BLaER1 treated with 17β-estradiol and CSF1 and Interleukin-3, amounts not matched to agents 10 nM and 100 nM (cell line): ENCODE results near the gene ACAD11.

Source experiments
- H3K27ac ChIP-seq, 11 experiments: shearing (Covaris generic); formaldehyde crosslinking; 2 replicates each; pipeline ENCODE4 v1.8.1; 2022
- H3K27me3 ChIP-seq, 11 experiments: shearing (Covaris generic); formaldehyde crosslinking; 2 replicates each; pipeline ENCODE4 v1.8.1; 2022
- H3K36me3 ChIP-seq, 11 experiments: shearing (Covaris generic); formaldehyde crosslinking; 2 replicates each; pipeline ENCODE4 v1.8.1; 2022
- H3K4me1 ChIP-seq, 10 experiments: shearing (Covaris generic); formaldehyde crosslinking; 2 replicates each; pipeline ENCODE4 v1.8.1; 2022
- H3K4me2 ChIP-seq, 11 experiments: shearing (Covaris generic); formaldehyde crosslinking; 2 replicates each; pipeline ENCODE4 v1.8.1; 2022
- H3K4me3 ChIP-seq, 10 experiments: shearing (Covaris generic); formaldehyde crosslinking; 2 replicates each; pipeline ENCODE4 v1.8.1; 2022
- H3K9ac ChIP-seq, 11 experiments: shearing (Covaris generic); formaldehyde crosslinking; 2 replicates each; pipeline ENCODE4 v1.8.1; 2022
- H3K9me3 ChIP-seq, 11 experiments: shearing (Covaris generic); formaldehyde crosslinking; replicated peaks in 1 of 11; 2 replicates each; pipeline ENCODE4 v1.8.1; 2022
- H4K20me1 ChIP-seq, 11 experiments: shearing (Covaris generic); formaldehyde crosslinking; 2 replicates each; pipeline ENCODE4 v1.8.1; 2022
- Cebpa-rat ChIP-seq, 11 experiments: shearing (Covaris generic); IDR thresholded peaks; 2 replicates each; pipeline ENCODE4 v1.8.1; 2022

ACAD11 gene

GRCh38 chr3:132659365-132660051, at the start of gene ACAD11:
Gene ACAD11 (minus strand): TSS chr3:132659809. CDS start chr3:132659751, 58 bp downstream.
- peak within 1 kb of the TSS; percentile 86 to 95 (median 94) for H3K9ac ChIP-seq
- no peaks in the 10 kb centered on the region for H3K9me3 ChIP-seq
- H3K27me3 ChIP-seq: no peaks in the 10 kb centered on the region
- H3K4me3 ChIP-seq: peak within 1 kb of the TSS; percentile 71 to 95 (median 90)
- peaks cover 0 to 33% (median 4%) of the 10 kb centered on the region in 11 experiments; a peak in 6 of 22 replicates for H4K20me1 ChIP-seq
- peaks cover 0 to 14% (median 0%) of the 10 kb centered on the region in 11 experiments; a peak in 3 of 22 replicates for H3K36me3 ChIP-seq
- peaks cover 23 to 60% (median 36%) of the 10 kb centered on the region in 10 experiments for H3K4me1 ChIP-seq
- peak within 1 kb of the TSS; percentile 75 to 95 (median 89) for H3K4me2 ChIP-seq
- H3K27ac ChIP-seq: peak within 1 kb of the TSS; percentile 72 to 94 (median 91)
- TF ChIP-seq Cebpa-rat (IDR thresholded peaks at IDR 0.05): no peak

- TF ChIP-seq Cebpa-rat (IDR thresholded peaks at IDR 0.05): no peak
- peaks cover 52 to 97% (median 85%) of the 10 kb centered on the region in 11 experiments for H3K36me3 ChIP-seq
- no peak overlapping the region for H3K4me2 ChIP-seq
- no peaks in the 10 kb centered on the region for H3K27me3 ChIP-seq
- no peak overlapping the region for H3K4me3 ChIP-seq
- no peak overlapping the region for H3K9ac ChIP-seq
- H3K9me3 ChIP-seq: no peaks in the 10 kb centered on the region
- 0 out of 22 replicates have a peak, but pooled peaks cover 0 to 4% (median 0%) of the 10 kb centered on the region in 11 experiments for H4K20me1 ChIP-seq
- no peak overlapping the region for H3K27ac ChIP-seq
- H3K4me1 ChIP-seq: no peaks in the 10 kb centered on the region
Measured at GRCh38 chr3:132703733-132704132, 44.1 kb upstream of the ACAD11 start.

- H3K4me1 ChIP-seq: no peaks in the 10 kb centered on the region
- no peak for TF ChIP-seq Cebpa-rat (IDR thresholded peaks at IDR 0.05)
- H3K36me3 ChIP-seq: peaks cover 61 to 99% (median 85%) of the 10 kb centered on the region in 11 experiments
- no peaks in the 10 kb centered on the region for H3K9me3 ChIP-seq
- no peak overlapping the region for H3K9ac ChIP-seq
- H3K27ac ChIP-seq: no peak overlapping the region
- no peaks in the 10 kb centered on the region for H4K20me1 ChIP-seq
- no peak overlapping the region for H3K4me3 ChIP-seq
- H3K4me2 ChIP-seq: no peak overlapping the region
- no peaks in the 10 kb centered on the region for H3K27me3 ChIP-seq
Measured at GRCh38 chr3:132695422-132695821, 35.8 kb upstream of the ACAD11 start.

GRCh38 chr3:132694991-132695390, 35.4 kb upstream of the ACAD11 start:
- Histone ChIP-seq H3K27me3 (no peaks in the 10 kb centered on the region), H3K4me2 (no peak overlapping the region), H3K4me3 (no peak overlapping the region), H4K20me1 (no peaks in the 10 kb centered on the region), H3K4me1 (no peaks in the 10 kb centered on the region), H3K36me3 (peaks cover 61 to 99% (median 85%) of the 10 kb centered on the region in 11 experiments), H3K9ac (no peak overlapping the region), H3K27ac (no peak overlapping the region), H3K9me3 (no peaks in the 10 kb centered on the region)
- no peak for TF ChIP-seq Cebpa-rat (IDR thresholded peaks at IDR 0.05)

- Histone ChIP-seq H3K9ac (no peak overlapping the region), H3K36me3 (peaks cover 59 to 99% (median 85%) of the 10 kb centered on the region in 11 experiments), H4K20me1 (no peaks in the 10 kb centered on the region), H3K4me1 (no peaks in the 10 kb centered on the region), H3K9me3 (no peaks in the 10 kb centered on the region), H3K27ac (no peak overlapping the region), H3K27me3 (no peaks in the 10 kb centered on the region), H3K4me2 (no peak overlapping the region), H3K4me3 (no peak overlapping the region)
- TF ChIP-seq Cebpa-rat (IDR thresholded peaks at IDR 0.05): no peak
Measured at GRCh38 chr3:132690040-132690439, 30.4 kb upstream of the ACAD11 start.

GRCh38 chr3:132682201-132682600, 22.6 kb upstream of the ACAD11 start:
- Histone ChIP-seq H3K4me2 (no peak overlapping the region), H3K9ac (no peak overlapping the region), H4K20me1 (no peaks in the 10 kb centered on the region), H3K36me3 (peaks cover 51 to 98% (median 81%) of the 10 kb centered on the region in 11 experiments), H3K9me3 (no peaks in the 10 kb centered on the region), H3K27me3 (no peaks in the 10 kb centered on the region), H3K4me1 (no peaks in the 10 kb centered on the region), H3K27ac (no peak overlapping the region), H3K4me3 (no peak overlapping the region)
- TF ChIP-seq Cebpa-rat (IDR thresholded peaks at IDR 0.05): no peak

GRCh38 chr3:132681421-132681820, 21.8 kb upstream of the ACAD11 start:
- Histone ChIP-seq H3K27me3 (no peaks in the 10 kb centered on the region), H3K36me3 (peaks cover 59 to 100% (median 89%) of the 10 kb centered on the region in 11 experiments), H3K4me2 (no peak overlapping the region), H3K4me3 (no peak overlapping the region), H4K20me1 (no peaks in the 10 kb centered on the region), H3K27ac (no peak overlapping the region), H3K9me3 (no peaks in the 10 kb centered on the region), H3K9ac (no peak overlapping the region), H3K4me1 (no peaks in the 10 kb centered on the region)
- no peak for TF ChIP-seq Cebpa-rat (IDR thresholded peaks at IDR 0.05)

- H3K4me3 ChIP-seq: no peak overlapping the region
- TF ChIP-seq Cebpa-rat (IDR thresholded peaks at IDR 0.05): no peak
- H3K27ac ChIP-seq: no peak overlapping the region
- H3K9ac ChIP-seq: no peak overlapping the region
- no peaks in the 10 kb centered on the region for H3K9me3 ChIP-seq
- peaks cover 54 to 100% (median 89%) of the 10 kb centered on the region in 11 experiments for H3K36me3 ChIP-seq
- no peak overlapping the region for H3K4me2 ChIP-seq
- H3K27me3 ChIP-seq: no peaks in the 10 kb centered on the region
- no peaks in the 10 kb centered on the region for H3K4me1 ChIP-seq
- H4K20me1 ChIP-seq: no peaks in the 10 kb centered on the region
Measured at GRCh38 chr3:132679911-132680310, 20.3 kb upstream of the ACAD11 start.

- H4K20me1 ChIP-seq: peaks cover 0 to 4% (median 0%) of the 10 kb centered on the region in 11 experiments; a peak in 2 of 22 replicates
- H3K9ac ChIP-seq: no peak overlapping the region
- H3K9me3 ChIP-seq: no peaks in the 10 kb centered on the region
- H3K4me1 ChIP-seq: no peaks in the 10 kb centered on the region
- H3K27ac ChIP-seq: no peak overlapping the region
- TF ChIP-seq Cebpa-rat (IDR thresholded peaks at IDR 0.05): no peak
- H3K27me3 ChIP-seq: no peaks in the 10 kb centered on the region
- peaks cover 52 to 100% (median 84%) of the 10 kb centered on the region in 11 experiments for H3K36me3 ChIP-seq
- H3K4me3 ChIP-seq: no peak overlapping the region
- no peak overlapping the region for H3K4me2 ChIP-seq
Measured at GRCh38 chr3:132675408-132675807, 15.8 kb upstream of the ACAD11 start.
